Measurements from ENCODE around the gene VPS41.

The VPS41 gene

GRCh38 chr7:38727184-38727940, 181.6 kb downstream of the VPS41 start:
- peaks cover 29 to 50% of the 10 kb centered on the region in 2 donors for H3K36me3 ChIP-seq (ENCODE audit: control insufficient read depth in 1 of 2, insufficient read depth in 2 of 2, low read length in 2 of 2)
- H3K4me1 ChIP-seq (ENCODE audit: control insufficient read depth in 1 of 2, insufficient read depth in 2 of 2, low read length in 2 of 2), result no peaks in the 10 kb centered on the region
- no peak overlapping the region for H3K4me3 ChIP-seq (ENCODE audit: low read depth in 1 of 2, low read length in 2 of 2)
- no peaks in the 10 kb centered on the region for H3K27me3 ChIP-seq (ENCODE audit: low read depth, low read length)
- H3K9me3 ChIP-seq (ENCODE audit: control insufficient read depth in 1 of 2, low read length in 2 of 2), result no peaks in the 10 kb centered on the region
- H3K27ac ChIP-seq (ENCODE audit: low read length), result no peak overlapping the region

- Histone ChIP-seq H3K4me1 (ENCODE audit: control insufficient read depth in 1 of 2, insufficient read depth in 2 of 2, low read length in 2 of 2) (no peaks in the 10 kb centered on the region), H3K27ac (ENCODE audit: low read length) (no peak overlapping the region), H3K9me3 (ENCODE audit: control insufficient read depth in 1 of 2, low read length in 2 of 2) (peaks cover 0 to 3% of the 10 kb centered on the region in 2 donors), H3K27me3 (ENCODE audit: low read depth, low read length) (no peaks in the 10 kb centered on the region), H3K36me3 (ENCODE audit: control insufficient read depth in 1 of 2, insufficient read depth in 2 of 2, low read length in 2 of 2) (peaks cover 29 to 51% of the 10 kb centered on the region in 2 donors), H3K4me3 (ENCODE audit: low read depth in 1 of 2, low read length in 2 of 2) (no peak overlapping the region)
These were observed 185.7 kb downstream of the VPS41 start for GRCh38 chr7:38723327-38723726.

GRCh38 chr7:38716397-38716796, 192.6 kb downstream of the VPS41 start:
- Histone ChIP-seq H3K36me3 (ENCODE audit: control insufficient read depth in 1 of 2, insufficient read depth in 2 of 2, low read length in 2 of 2) (peaks cover 0 to 5% of the 10 kb centered on the region in 2 donors), H3K4me3 (ENCODE audit: low read depth in 1 of 2, low read length in 2 of 2) (no peak overlapping the region), H3K27me3 (ENCODE audit: low read depth, low read length) (no peaks in the 10 kb centered on the region), H3K9me3 (ENCODE audit: control insufficient read depth in 1 of 2, low read length in 2 of 2) (peaks cover 0 to 5% of the 10 kb centered on the region in 2 donors), H3K4me1 (ENCODE audit: control insufficient read depth in 1 of 2, insufficient read depth in 2 of 2, low read length in 2 of 2) (no peaks in the 10 kb centered on the region), H3K27ac (ENCODE audit: low read length) (no peak overlapping the region)

GRCh38 chr7:38709123-38709522, 199.9 kb downstream of the VPS41 start:
- Histone ChIP-seq H3K9me3 (ENCODE audit: control insufficient read depth in 1 of 2, low read length in 2 of 2) (no peaks in the 10 kb centered on the region), H3K4me1 (ENCODE audit: control insufficient read depth in 1 of 2, insufficient read depth in 2 of 2, low read length in 2 of 2) (no peaks in the 10 kb centered on the region), H3K4me3 (ENCODE audit: low read depth in 1 of 2, low read length in 2 of 2) (no peak overlapping the region), H3K27me3 (ENCODE audit: low read depth, low read length) (no peaks in the 10 kb centered on the region), H3K27ac (ENCODE audit: low read length) (no peak overlapping the region), H3K36me3 (ENCODE audit: control insufficient read depth in 1 of 2, insufficient read depth in 2 of 2, low read length in 2 of 2) (no peaks in the 10 kb centered on the region)

- no peak overlapping the region for H3K27ac ChIP-seq (ENCODE audit: low read length)
- no peaks in the 10 kb centered on the region for H3K27me3 ChIP-seq (ENCODE audit: low read depth, low read length)
- no peaks in the 10 kb centered on the region for H3K36me3 ChIP-seq (ENCODE audit: control insufficient read depth in 1 of 2, insufficient read depth in 2 of 2, low read length in 2 of 2)
- H3K4me1 ChIP-seq (ENCODE audit: control insufficient read depth in 1 of 2, insufficient read depth in 2 of 2, low read length in 2 of 2), result no peaks in the 10 kb centered on the region
- no peaks in the 10 kb centered on the region for H3K9me3 ChIP-seq (ENCODE audit: control insufficient read depth in 1 of 2, low read length in 2 of 2)
- no peak overlapping the region for H3K4me3 ChIP-seq (ENCODE audit: low read depth in 1 of 2, low read length in 2 of 2)
These were observed 204.2 kb downstream of the VPS41 start for GRCh38 chr7:38704751-38705150.

GRCh38 chr7:38704041-38704547, 204.9 kb downstream of the VPS41 start:
- Histone ChIP-seq H3K27ac (ENCODE audit: low read length) (no peak overlapping the region), H3K4me1 (ENCODE audit: control insufficient read depth in 1 of 2, insufficient read depth in 2 of 2, low read length in 2 of 2) (no peaks in the 10 kb centered on the region), H3K4me3 (ENCODE audit: low read depth in 1 of 2, low read length in 2 of 2) (no peak overlapping the region), H3K36me3 (ENCODE audit: control insufficient read depth in 1 of 2, insufficient read depth in 2 of 2, low read length in 2 of 2) (no peaks in the 10 kb centered on the region), H3K27me3 (ENCODE audit: low read depth, low read length) (no peaks in the 10 kb centered on the region), H3K9me3 (ENCODE audit: control insufficient read depth in 1 of 2, low read length in 2 of 2) (no peaks in the 10 kb centered on the region)

- H3K4me3 ChIP-seq (ENCODE audit: low read depth in 1 of 2, low read length in 2 of 2), result no peak overlapping the region
- no peaks in the 10 kb centered on the region for H3K36me3 ChIP-seq (ENCODE audit: control insufficient read depth in 1 of 2, insufficient read depth in 2 of 2, low read length in 2 of 2)
- H3K4me1 ChIP-seq (ENCODE audit: control insufficient read depth in 1 of 2, insufficient read depth in 2 of 2, low read length in 2 of 2), result no peaks in the 10 kb centered on the region
- H3K27me3 ChIP-seq (ENCODE audit: low read depth, low read length), result no peaks in the 10 kb centered on the region
- no peak overlapping the region for H3K27ac ChIP-seq (ENCODE audit: low read length)
- H3K9me3 ChIP-seq (ENCODE audit: control insufficient read depth in 1 of 2, low read length in 2 of 2), result no peaks in the 10 kb centered on the region
These were observed 205.9 kb downstream of the VPS41 start for GRCh38 chr7:38703093-38703492.

- no peaks in the 10 kb centered on the region for H3K9me3 ChIP-seq (ENCODE audit: control insufficient read depth in 1 of 2, low read length in 2 of 2)
These were observed 206.9 kb downstream of the VPS41 start for GRCh38 chr7:38702002-38702535.

GRCh38 chr7:38700116-38700515, 208.9 kb downstream of the VPS41 start:
- no peak overlapping the region for H3K27ac ChIP-seq (ENCODE audit: low read length)

More at GRCh38 chr7:38702002-38702535, 206.9 kb downstream of the VPS41 start:
- Histone ChIP-seq H3K36me3 (ENCODE audit: control insufficient read depth in 1 of 2, insufficient read depth in 2 of 2, low read length in 2 of 2) (no peaks in the 10 kb centered on the region), H3K4me3 (ENCODE audit: low read depth in 1 of 2, low read length in 2 of 2) (no peak overlapping the region), H3K27ac (ENCODE audit: low read length) (no peak overlapping the region), H3K4me1 (ENCODE audit: control insufficient read depth in 1 of 2, insufficient read depth in 2 of 2, low read length in 2 of 2) (no peaks in the 10 kb centered on the region), H3K27me3 (ENCODE audit: low read depth, low read length) (no peaks in the 10 kb centered on the region)

GRCh38 chr7:38699471-38699870, 209.5 kb downstream of the VPS41 start:
- Histone ChIP-seq H3K9me3 (ENCODE audit: control insufficient read depth in 1 of 2, low read length in 2 of 2) (peaks cover 0 to 3% of the 10 kb centered on the region in 2 donors), H3K4me1 (ENCODE audit: control insufficient read depth in 1 of 2, insufficient read depth in 2 of 2, low read length in 2 of 2) (no peaks in the 10 kb centered on the region), H3K27ac (ENCODE audit: low read length) (no peak overlapping the region), H3K4me3 (ENCODE audit: low read depth in 1 of 2, low read length in 2 of 2) (no peak overlapping the region), H3K27me3 (ENCODE audit: low read depth, low read length) (no peaks in the 10 kb centered on the region), H3K36me3 (ENCODE audit: control insufficient read depth in 1 of 2, insufficient read depth in 2 of 2, low read length in 2 of 2) (no peaks in the 10 kb centered on the region)

More at GRCh38 chr7:38700116-38700515, 208.9 kb downstream of the VPS41 start:
- H3K27me3 ChIP-seq (ENCODE audit: low read depth, low read length), result no peaks in the 10 kb centered on the region
- no peak overlapping the region for H3K4me3 ChIP-seq (ENCODE audit: low read depth in 1 of 2, low read length in 2 of 2)
- peaks cover 0 to 3% of the 10 kb centered on the region in 2 donors for H3K9me3 ChIP-seq (ENCODE audit: control insufficient read depth in 1 of 2, low read length in 2 of 2)
- H3K4me1 ChIP-seq (ENCODE audit: control insufficient read depth in 1 of 2, insufficient read depth in 2 of 2, low read length in 2 of 2), result no peaks in the 10 kb centered on the region
- no peaks in the 10 kb centered on the region for H3K36me3 ChIP-seq (ENCODE audit: control insufficient read depth in 1 of 2, insufficient read depth in 2 of 2, low read length in 2 of 2)

- no peaks in the 10 kb centered on the region for H3K27me3 ChIP-seq (ENCODE audit: low read depth, low read length)
- no peaks in the 10 kb centered on the region for H3K4me1 ChIP-seq (ENCODE audit: control insufficient read depth in 1 of 2, insufficient read depth in 2 of 2, low read length in 2 of 2)
- peaks cover 0 to 3% of the 10 kb centered on the region in 2 donors for H3K9me3 ChIP-seq (ENCODE audit: control insufficient read depth in 1 of 2, low read length in 2 of 2)
- no peak overlapping the region for H3K4me3 ChIP-seq (ENCODE audit: low read depth in 1 of 2, low read length in 2 of 2)
- H3K36me3 ChIP-seq (ENCODE audit: control insufficient read depth in 1 of 2, insufficient read depth in 2 of 2, low read length in 2 of 2), result no peaks in the 10 kb centered on the region
- no peak overlapping the region for H3K27ac ChIP-seq (ENCODE audit: low read length)
These were observed 214.7 kb downstream of the VPS41 start for GRCh38 chr7:38694326-38694725.

Data from muscle layer of duodenum (tissue), 2 donors.